GM19239 (cell line): Measurements from ENCODE around the gene OTOS.

Experiments used
- DNase-seq: peaks from one replicate; pipeline ENCODE4 v3.0.0; 2011; ENCODE audit warnings: low spot score; ENCODE audit not compliant: insufficient read length
- FAIRE-seq: peaks from 2 replicates; lab custom pipeline; 2011; peaks lifted over from hg19 to GRCh38; lab: Jason Lieb, UNC

OTOS gene

GRCh38 chr2:240155745-240156390 lies 15.4 kb upstream of the OTOS start:
- DNase-seq (no peak), FAIRE-seq (no peak)

- no peak for FAIRE-seq
- no peak for DNase-seq
Measured at GRCh38 chr2:240155048-240155744, 14.7 kb upstream of the OTOS start.

GRCh38 chr2:240154606-240155005 lies 14.1 kb upstream of the OTOS start:
- FAIRE-seq, result no peak
- no peak for DNase-seq

GRCh38 chr2:240153418-240153817 lies 13.0 kb upstream of the OTOS start:
- FAIRE-seq, result no peak
- DNase-seq, result no peak

GRCh38 chr2:240151477-240152031 lies 11.1 kb upstream of the OTOS start:
- FAIRE-seq (no peak), DNase-seq (no peak)

DNA sequence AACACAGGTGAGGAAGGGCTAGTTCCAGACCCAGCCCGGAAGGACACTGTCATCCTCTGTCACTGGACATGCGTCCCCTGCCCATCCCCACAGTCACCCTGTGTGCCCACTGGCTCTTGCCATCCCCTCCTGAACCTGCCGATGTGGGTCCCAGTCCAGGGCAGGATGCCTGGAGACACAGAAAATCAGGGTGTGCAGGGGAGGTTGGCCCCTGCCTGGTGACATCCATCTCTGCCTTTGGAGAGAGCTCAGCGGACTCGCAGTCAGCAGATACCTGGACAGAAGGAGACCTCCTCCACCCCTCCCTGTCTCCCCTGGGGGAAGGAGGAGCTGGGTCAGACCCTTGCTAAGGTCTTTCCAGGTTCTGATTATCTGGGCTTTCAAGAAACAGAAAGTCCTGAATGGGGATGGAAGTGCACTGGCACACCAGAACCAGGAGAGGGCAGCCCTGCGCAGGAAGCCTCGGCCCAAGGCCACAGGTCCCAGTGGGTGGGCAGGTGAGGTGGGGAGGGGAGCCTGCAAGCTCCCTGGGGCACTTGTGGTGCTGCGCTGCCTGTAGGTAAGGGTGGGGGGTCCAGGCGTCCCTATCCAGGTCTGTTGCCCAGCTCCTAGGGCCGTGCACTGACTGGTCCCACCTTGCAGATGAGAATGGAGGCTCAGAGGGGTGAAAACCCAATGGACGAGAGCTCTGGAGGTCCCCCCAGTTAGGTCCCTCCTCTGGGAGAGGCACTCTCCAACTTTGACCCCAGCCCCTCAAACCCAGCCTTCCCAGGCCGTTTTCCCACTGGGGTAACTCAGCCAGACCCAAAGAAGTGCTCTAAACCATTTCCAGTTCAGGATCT lies 9.7 kb upstream of the OTOS start:
- FAIRE-seq, result no peak

GRCh38 chr2:240147911-240148587 lies 7.6 kb upstream of the OTOS start:
- DNase-seq, result no peak
- FAIRE-seq, result no peak

More for the DNA sequence above, 9.7 kb upstream of the OTOS start:
- peak; percentile 69 for DNase-seq

GRCh38 chr2:240147382-240147781 lies 6.9 kb upstream of the OTOS start:
- DNase-seq (no peak), FAIRE-seq (no peak)

DNA sequence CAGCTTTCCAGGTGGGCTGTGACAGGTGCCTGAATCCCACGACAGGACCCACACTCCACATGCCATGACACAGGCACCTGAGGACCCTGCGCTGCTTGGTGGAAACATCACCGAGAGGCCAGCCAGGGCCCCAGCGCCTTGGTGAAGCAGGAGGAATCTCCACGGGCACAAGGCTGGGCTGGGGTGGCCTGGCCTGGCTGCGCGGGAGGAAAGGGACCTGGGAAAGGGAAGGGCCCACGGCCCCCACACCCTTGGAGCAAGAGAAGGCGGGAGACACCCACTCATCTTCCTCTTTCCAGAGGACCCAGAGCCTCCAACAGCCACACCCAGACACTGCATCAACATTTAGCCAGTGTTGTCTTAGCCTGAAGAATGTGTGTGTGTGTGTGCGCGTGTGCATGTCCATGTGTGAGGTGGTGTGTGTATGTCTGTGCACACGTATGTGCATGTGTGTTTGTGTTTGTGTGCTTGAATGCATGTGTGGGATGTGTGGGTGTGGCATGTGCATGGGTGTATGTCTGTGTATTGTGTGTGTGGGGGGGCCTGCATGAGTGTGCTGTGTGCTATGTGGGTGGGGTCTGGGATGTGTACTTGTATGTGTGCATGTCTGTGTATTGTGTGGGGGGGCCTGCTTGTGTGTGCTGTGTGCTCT lies 6.3 kb upstream of the OTOS start:
- DNase-seq (no peak), FAIRE-seq (no peak)

DNA sequence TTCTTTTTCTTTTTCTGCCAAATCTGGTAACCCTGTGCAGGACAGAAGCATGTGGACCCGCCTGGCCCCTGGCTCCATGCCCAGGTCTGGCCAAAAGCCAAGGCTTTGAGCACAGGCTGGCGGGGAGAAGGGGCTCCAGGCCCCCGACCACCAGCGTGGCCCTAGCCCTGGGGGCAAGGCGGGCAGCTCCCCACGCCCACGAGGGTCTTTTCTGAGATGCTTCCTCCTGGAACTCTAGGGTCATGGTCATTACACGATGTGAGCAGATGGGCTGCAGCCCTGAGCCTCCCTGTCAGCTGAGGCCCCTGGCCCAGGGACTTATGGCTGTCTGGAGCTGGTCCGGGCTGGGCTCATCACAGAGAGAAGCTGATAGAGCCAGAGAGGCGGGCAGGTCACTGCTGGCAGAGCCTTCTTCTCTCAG lies 5.7 kb upstream of the OTOS start:
- DNase-seq, result no peak
- FAIRE-seq, result no peak

- FAIRE-seq (no peak), DNase-seq (no peak)
Measured at GRCh38 chr2:240145461-240145860, 5.0 kb upstream of the OTOS start.

GRCh38 chr2:240144649-240145261 lies 4.3 kb upstream of the OTOS start:
- FAIRE-seq (no peak), DNase-seq (no peak)

DNA sequence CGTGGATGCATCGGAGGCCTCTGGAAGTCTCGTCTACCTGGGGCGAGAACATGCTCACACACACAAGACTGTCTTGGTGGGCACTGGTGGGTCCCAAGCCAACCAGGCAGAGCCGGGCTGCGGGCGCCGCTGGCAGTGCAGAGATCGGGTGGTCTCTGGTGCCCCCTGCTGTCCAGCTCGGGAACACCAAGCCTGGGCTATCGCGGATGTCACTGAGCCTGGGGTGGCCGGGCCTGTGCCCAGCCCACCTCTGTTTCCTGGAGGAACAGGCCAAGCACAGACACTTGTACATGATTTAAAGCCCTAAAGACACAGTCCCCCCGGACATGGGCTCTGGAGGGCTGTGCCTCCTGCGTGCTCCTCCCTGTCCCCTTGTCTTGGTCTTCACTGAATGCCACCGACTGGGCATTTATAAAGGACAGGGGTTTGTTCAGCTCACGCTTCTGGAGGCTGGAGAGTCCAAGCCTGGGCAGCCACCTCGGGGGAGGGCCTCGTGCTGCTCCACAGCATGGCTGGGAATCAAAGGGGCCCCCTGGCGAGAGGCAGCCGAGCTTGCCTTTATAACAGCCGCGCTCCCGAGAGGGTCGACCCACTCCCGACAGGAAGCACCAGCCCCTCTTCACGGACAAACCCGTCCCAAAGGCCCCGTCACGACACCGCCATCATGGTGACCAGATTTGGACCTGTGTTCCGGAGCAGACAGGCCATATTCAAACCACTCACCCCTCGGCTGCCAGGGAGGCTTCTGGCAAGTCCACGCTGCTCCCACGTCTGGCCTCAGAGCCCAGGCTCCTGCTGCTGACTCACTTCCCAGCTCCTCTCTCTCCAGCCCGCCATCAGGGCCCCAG lies 3.6 kb upstream of the OTOS start:
- peak; percentile 74 for FAIRE-seq
- DNase-seq, result peak; percentile 90

- no peak for DNase-seq
- no peak for FAIRE-seq
Measured at GRCh38 chr2:240143276-240143675, 2.8 kb upstream of the OTOS start.

GRCh38 chr2:240142859-240143258 lies 2.4 kb upstream of the OTOS start:
- FAIRE-seq (no peak), DNase-seq (no peak)

DNA sequence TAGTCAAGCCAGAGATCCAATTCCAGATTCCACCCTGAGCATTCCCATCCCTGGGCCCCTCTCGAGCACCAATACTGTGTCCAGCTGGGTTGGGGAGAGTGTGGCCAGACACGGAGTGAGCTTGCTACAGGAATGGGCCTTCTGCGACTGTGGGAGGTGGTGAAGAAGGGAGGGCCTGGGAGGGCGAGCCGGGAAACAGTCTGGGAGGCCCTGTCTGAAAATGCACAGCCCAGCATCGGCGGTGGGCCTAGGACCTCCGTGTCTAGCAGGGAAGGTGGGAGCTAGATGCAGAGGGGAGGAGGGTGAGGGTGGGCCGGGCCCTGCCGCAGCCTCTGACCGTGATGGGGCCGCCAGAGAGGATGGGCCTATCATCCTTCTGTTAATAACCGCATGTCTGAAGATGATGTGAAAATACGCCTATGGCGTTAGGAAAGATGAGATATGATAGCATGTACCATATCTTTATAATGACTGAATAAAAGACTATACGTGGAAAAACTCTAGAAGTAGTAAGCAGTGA lies 1.9 kb upstream of the OTOS start:
- FAIRE-seq (no peak), DNase-seq (no peak)

GRCh38 chr2:240141736-240142135 lies 1.3 kb upstream of the OTOS start:
- DNase-seq, result no peak
- FAIRE-seq, result no peak

DNA sequence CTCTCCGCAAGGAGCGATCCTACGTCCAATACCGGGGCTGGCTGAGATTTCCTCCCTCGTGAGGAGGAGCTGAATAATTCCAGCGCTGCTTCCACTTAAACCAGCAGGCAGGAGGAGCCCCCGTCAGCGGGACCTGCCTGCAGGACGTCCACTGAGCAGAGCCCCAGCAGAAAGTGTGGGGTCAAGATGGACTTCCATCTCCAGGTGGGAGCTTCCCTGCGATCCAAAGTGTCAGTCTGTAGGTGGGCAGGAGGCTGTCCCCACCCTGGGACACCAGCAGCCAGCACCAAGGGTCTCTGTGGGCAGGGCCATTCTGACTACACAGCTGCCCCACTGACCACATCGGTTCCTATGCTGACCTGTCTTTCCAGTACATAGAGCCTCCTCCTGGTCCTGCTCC lies 462 bp upstream of the OTOS start:
- DNase-seq, result no peak

More for the DNA sequence above, 462 bp upstream of the OTOS start:
- FAIRE-seq, result no peak
